ENCODE measurements around the gene COX7A2L.
A peak's percentile ranks its signal among the peaks of the same experiment; 100 is the strongest.

COX7A2L gene

DNA sequence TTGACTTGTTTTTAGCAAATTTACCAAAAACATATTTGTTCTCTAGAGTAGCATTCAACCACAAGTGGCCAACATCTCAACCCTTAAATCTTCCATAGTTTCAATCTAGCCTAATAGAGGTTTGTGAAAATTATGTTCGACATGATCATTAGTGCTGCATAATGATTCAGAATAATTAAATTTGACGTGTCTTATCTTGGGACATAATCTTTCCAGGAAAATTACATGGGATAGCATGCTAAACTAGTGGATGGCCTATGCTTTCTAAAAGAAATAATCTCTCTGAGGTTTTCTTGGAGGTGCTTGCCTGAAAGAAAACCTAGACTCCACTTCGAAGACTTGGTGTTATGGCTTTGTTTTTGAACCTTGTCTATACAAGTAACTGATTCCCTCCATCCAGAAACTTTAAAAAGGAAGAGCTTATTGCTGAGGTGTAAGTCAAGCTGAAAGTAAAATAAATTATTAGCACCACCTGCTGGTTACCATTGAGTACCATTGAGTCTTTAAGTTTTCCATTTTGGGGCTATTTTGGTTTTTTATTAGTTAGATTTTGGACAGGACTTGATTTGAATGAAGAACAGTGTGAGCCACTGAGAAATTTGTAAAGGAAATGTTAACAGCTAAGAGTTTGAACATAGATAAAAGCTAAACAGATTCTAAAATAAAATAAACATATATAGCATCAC, 32.7 kb downstream of the COX7A2L start:
- Histone ChIP-seq H3K27ac (no peak overlapping the region), H3K4me3 (no peak overlapping the region)

DNA sequence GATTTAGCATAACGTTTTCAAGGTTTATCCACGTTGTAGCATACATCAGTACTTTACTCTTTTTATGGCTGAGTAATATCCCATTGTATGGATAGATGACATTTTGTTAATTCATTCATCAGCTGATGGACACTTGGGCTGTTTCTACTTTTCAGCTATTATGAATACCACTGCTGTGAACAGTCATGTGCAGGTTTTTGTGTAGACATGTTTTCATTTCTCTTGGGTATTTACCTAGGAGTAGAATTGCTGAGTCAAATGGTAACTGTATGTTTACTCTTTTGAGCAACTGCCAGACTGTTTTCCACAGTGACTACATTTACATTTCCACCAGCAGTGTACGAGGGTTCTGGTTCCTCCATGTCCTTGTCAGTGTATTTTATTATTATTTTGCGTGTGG, 33.9 kb downstream of the COX7A2L start:
- Histone ChIP-seq H3K27ac (no peak overlapping the region), H3K4me3 (no peak overlapping the region)

DNA sequence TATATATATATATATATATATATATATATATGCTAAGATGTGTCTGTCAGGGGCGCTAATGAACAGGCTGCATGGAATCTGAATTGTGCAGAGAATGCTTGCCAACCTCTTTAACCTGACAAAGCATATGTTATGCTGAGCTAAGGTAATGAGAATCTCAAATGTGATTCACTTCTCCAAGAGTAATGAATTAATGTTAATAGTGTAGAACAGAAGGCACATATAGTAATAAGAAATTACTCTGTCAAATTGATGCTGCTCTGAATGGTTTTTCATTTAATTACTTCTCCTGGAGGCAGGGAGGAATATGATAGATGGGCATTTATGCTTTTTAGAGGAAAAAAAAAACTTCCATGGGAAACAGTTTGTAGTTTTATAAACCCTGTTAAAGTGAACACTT, 35.4 kb downstream of the COX7A2L start:
- Histone ChIP-seq H3K4me3 (no peak overlapping the region), H3K27ac (no peak overlapping the region)

DNA sequence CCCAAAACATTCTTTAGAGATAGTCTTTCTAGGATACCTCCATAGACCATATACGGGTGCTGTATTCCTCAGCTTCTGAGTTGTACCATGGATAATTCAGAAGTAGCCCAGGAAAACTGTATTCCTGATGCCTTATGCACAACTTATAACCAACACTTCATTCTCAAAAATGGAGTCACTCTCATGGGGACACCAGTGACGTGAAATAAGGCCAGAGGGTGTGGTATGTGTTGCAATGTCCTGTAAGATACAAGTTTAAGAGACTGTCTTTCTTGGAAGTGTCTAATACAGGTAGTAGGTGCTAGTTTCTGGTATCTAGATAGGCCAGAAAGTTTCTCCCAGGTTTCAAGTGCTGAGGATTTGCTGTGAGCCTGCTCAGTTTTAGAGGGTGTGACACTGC, 36.1 kb downstream of the COX7A2L start:
- H3K4me3 ChIP-seq = no peak overlapping the region
- H3K27ac ChIP-seq = no peak overlapping the region

DNA sequence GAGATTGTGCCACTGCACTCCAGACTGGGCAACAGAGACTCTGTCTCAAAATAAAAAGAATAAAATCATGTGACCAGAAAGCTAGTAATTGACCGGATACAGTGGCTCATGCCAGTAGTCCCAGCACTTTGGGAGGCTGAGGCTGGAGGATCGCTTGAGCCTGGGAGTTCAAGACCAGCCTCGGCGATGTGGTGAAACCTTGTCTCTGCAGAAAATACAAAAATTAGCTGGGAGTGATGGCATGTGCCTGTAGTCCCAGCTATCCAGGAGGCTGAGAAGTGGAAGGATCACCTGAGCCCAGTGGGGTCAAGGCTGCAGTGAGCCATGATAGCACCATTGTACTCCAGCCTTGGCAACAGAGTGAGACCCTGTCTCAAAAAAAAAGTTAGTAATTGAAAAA, 36.8 kb downstream of the COX7A2L start:
- no peak overlapping the region for H3K4me3 ChIP-seq
- H3K27ac ChIP-seq = no peak overlapping the region

DNA sequence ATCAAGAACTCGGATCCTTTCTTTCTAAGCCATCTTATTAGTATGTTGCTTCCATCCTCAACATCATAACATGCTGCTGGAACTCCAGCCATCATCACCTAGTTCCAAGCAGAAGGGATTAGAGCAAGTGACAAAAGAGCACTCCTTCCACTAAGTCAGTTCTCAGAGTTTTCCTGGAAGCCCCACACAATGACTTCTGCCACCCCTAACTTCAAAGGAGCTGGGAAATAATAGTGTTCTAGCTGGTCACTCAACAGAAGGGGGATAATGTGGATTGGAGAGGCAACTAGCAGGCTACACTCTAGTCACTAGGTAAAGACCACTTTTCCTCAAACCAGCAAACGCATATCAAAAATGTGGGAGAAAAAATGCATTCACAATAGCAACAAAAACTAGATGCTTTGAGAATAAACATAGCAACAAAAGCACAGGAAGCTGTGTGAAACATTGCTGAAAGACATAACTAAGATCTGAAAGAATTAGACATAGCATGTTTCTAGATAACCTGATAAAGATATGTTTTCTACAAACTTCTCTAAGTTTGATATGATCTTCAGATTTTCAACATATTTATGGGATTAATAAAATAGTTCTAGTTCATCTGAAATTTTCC, 39.5 kb downstream of the COX7A2L start:
- H3K27ac ChIP-seq = no peak overlapping the region
- no peak overlapping the region for H3K4me3 ChIP-seq

DNA sequence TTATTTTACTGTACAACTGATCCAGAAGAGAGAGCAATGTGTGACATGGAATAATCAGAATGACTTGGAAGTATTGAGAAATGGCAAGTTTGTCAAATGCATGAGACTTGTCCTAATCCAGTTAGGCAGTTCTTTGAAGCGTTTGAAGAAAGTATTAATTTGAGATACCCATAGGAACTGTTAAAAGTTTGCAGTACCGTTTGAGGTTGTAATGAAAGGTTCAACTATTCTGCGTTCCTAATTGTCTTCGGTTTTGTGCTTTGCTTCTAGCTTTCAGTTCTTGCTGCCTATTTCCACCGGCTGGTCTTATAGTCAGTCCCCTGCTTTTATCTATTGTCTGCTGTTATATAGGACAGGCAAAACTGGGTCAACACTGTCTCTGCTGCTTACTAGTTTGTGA, 41.8 kb downstream of the COX7A2L start:
- no peak overlapping the region for H3K27ac ChIP-seq
- H3K4me3 ChIP-seq = no peak overlapping the region

DNA sequence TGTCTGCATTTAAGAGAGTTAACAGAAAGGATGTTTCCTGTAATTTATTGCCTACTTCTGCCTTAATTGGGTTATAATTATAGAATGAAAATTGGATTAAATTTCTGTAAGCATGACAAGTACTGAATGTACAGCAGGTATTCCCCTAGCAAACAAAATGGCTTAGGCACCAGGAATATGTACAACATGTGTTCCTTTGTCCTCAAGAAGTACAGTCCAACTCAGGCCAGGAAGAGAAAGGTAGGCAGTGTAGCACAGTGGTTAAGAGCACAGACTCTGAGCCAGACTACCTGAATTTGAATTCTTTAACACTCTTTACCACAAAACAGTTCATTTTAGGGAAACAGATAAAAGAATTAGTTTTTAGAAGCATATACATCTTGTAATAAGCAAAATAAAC, 43.1 kb downstream of the COX7A2L start:
- peak overlapping the region in 1 of 21 experiments; percentile 8 for H3K27ac ChIP-seq
- no peak overlapping the region for H3K4me3 ChIP-seq

DNA sequence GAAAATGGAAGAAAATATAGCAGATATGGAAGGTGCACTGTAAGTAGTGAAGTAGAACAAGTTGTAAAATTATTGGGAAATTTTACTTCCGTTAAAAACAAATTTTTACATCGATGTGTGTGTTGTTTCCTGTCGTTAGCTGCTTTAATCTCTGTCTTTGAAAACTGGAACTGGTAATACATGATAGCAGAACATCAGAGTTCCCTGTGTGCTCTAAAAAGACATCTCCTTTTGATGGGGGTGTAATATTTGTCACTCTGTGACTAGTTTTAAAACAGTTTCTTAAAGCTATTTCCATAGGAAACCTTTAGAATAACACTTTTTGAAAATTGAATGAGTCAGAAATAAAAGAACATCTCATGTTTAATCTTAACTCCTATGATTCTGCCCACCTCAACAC, 43.5 kb downstream of the COX7A2L start:
- Histone ChIP-seq H3K27ac (peak overlapping the region in 1 of 21 experiments; percentile 8), H3K4me3 (no peak overlapping the region)

DNA sequence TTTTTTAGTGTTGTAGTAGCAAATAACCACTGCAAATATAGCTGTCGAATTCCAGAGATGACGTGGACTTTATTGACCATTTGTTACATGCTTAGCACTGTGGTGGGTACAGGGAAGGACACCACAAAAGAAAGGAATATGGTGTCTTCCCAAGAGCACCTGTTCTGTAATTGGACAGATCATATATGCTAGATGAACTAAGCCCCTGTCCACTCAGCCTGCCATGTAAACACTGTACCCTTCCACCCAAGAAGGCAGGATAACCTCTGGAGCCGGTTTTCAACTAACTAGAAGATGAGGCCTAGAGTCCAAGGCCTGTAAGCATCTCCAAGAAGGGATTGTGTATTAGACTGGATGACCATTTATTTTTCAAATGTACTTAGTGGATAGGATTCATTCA, 44.1 kb downstream of the COX7A2L start:
- H3K27ac ChIP-seq = no peak overlapping the region
- no peak overlapping the region for H3K4me3 ChIP-seq

DNA sequence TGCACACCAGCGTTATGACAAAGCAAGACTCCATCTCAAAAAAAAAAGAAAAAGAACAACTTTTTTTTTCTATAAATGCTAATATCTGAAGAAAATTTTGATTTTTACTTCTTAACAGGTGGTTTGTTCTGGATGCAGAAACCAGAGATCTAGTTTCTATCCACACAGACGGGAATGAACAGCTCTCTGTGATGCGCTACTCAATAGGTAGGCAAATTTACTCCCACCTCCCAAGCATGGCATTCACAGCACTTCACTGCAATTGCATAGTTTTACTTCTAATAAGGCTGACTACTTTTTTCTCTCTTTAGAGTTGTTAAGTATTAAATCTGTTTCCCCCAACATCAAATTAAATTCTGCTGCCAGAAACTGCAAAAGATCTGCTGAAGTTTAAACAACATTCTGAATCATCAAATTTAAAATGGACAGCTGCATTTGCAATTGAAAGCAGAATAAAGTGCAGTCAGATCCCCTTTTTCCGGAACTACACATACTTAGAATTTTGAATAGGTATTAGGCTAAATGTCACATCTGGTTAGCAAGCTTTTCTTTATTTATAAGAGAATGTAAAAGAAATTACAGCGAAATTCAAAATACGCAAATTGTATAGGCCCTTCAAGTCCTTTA, 45.1 kb downstream of the COX7A2L start:
- Histone ChIP-seq H3K27ac (no peak overlapping the region), H3K4me3 (no peak overlapping the region)

DNA sequence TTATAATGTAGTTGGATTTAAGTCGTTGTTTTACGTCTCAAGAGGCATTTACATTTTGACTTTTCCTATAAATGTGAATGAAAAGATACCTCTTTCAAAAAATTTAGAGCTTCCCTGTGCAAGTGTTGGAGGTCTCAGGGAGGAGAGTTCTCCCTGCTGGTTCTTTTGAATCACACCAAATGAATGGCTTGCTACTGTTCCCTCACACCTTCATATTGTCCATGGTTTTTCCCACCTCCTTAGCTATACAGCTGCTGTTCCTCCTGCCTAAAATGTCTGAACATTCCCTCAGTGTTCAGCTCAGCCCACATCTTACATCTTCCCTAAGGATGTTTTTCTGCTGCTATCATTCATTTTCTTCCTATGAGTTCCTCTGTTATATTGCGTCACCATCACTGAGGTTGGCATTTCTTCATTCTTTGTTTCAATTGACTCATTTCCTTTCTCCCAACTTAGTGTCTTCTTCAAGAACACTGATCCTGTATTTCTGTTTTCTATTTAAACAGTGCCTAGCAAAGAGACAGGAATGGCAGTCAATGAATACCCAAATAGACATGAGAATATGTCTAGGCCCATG, 46.0 kb downstream of the COX7A2L start:
- H3K27ac ChIP-seq = no peak overlapping the region
- no peak overlapping the region for H3K4me3 ChIP-seq

DNA sequence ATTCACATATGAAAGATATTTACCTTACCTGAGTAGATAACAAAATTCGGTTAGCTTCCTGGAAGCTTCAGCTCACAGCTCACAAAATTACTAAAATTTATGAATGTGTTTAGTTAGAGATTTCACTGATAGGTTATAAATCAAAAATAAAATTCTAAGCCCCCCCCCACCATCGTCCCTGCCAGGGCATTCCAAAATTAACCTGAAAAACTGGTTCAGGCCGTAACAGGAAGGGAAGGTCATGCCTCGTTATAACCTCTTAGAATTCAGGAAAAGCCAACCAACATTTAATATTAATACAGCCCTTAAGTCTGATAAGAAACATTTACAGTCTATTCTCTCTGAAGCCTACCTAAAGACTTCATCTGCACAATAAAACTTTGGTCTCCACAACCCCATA, 48.9 kb downstream of the COX7A2L start:
- no peak overlapping the region for H3K4me3 ChIP-seq
- peak overlapping the region in 1 of 21 experiments; percentile 49 for H3K27ac ChIP-seq

DNA sequence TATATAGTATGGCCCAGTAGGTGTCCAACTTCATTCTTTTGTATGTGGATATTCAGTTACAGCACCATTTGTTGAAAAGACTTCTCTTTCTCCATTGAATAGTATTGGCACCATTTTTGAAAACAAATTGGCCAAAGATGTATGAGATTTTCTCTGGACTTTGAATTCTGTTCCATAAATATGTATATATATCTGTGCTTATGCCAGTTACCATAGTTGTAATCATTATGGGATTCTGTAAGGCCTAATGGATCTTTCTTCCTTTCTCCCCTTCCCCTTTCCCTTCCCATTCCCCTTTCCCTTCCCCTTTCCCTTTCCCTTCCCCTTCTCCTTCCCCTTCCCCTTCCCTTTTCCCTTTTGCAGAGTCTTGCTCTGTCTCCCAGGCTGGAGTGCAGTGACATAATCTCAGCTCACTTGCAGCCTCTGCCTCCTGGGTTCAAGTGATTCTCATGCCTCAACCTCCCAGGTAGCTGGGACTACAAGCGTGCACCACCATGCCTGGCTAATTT, 51.0 kb downstream of the COX7A2L start:
- Histone ChIP-seq H3K27ac (no peak overlapping the region), H3K4me3 (no peak overlapping the region)

DNA sequence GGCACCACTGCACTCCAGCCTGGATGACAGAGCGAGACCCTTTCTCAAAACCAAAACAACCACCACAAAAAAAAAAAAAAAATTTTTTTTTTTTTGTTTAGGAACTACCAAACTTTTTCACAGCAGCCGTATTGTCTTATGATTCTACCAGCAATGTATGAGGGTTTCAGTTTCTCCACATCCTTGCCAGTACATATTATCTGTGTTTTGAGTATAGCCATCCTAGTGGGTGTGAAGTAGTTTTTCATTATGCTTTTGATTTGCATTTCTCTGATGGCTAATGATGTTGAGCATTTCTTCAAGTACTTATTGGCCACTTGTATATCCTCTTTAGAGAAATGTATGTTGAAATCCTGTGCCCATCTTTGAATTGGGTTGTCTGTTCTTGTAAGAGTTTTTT, 51.7 kb downstream of the COX7A2L start:
- Histone ChIP-seq H3K27ac (no peak overlapping the region), H3K4me3 (no peak overlapping the region)

DNA sequence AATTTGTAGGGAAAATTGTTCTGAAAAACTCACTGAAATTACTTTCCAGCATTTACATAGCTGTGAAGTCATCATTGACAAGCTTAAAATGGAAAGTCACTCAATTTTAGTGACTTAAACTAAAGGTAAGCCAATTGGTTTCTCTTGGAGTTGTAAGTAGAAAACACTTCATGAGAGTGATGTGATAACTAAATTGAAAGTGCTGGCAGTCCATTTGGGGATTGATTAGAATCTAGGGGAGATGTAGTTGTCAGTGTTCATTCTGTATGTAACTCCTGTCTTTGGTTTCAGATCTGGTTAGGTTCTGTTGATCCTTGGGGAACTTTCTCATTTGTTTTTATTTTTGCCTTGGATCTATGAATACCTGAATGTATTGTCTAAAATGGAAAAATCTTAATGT, 53.8 kb downstream of the COX7A2L start:
- Histone ChIP-seq H3K27ac (no peak overlapping the region), H3K4me3 (no peak overlapping the region)

DNA sequence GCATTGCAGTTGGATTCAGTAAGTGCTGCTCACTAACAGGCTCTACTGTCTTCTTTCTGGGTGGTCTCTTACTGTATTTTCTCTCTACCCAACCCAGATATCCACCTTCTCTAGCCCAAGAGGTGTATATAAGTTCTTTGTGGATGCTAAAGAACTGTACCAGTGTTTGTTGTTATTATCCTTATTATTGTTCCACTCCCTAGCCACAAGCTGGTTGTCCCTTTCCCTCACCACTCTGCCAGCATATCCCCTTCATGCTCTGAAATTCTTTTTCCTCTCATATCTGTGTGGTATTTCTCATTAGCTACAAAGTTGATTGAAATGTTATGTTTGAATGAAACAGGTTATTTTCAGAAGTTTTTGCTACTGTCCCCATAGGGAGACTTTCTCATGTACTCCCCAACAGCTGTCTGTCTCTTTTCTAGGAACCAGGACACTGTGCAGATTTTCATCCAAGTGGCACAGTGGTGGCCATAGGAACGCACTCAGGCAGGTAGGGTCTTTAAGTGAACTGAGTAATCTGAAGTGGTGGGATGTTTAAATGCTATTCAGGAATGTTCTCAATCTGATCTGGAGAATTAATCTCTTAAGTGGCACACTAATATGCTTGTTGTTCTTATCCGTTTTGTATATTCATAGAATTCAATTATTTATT, 56.8 kb downstream of the COX7A2L start:
- H3K27ac ChIP-seq = no peak overlapping the region
- H3K4me3 ChIP-seq = no peak overlapping the region

DNA sequence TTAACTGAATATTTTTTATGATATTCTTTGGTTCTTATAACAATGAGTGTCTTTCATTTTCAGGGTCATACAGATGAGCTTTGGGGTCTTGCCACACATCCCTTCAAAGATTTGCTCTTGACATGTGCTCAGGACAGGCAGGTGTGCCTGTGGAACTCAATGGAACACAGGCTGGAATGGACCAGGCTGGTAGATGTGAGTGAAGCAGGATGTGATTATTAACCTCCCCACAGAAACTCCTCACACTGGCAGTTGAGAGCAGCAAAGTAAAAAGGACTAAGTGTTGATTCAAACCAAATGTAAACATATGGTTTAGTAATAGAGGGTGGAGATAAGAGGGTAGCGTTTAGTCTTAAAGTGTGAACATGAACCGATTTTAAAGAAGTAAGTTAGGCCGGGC, 57.8 kb downstream of the COX7A2L start:
- Histone ChIP-seq H3K4me3 (no peak overlapping the region), H3K27ac (no peak overlapping the region)

DNA sequence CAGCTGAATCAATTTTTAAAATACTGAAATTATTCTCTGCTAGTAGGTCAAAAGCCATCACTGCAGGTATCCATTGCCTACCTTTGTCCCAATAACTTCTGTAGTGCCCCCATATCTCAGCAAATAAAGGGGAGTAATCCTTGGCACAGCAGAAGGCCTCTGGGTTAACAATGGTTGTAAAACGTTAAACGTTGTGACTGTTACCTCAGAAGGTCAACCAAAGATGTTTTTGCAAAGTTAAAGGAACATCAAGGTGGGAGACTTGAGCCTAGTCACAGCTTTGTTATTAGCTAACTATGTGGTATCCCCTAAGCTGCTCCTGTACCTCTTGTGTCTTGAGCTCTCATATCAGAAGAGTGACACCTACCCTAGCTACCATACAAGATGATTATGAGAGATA, 60.5 kb downstream of the COX7A2L start:
- Histone ChIP-seq H3K4me3 (no peak overlapping the region), H3K27ac (no peak overlapping the region)
